ENCODE measurements around the gene HLCS. TPM values are rescaled to one million over a fixed set of nuclear protein-coding genes. Genes with fewer than 3 reads are reported as not detected.

HLCS gene
- total and polyA plus RNA-seq, 2 of the 8 experiments (the other 6 are each of a cell fraction or from before 2014, with no cell fraction given), result 4.7 to 12.2 TPM

- TF ChIP-seq CTCF (IDR thresholded peaks at IDR 0.05; ENCODE audit: control extremely low read depth in 1 of 3, insufficient read depth in 1 of 3, low read depth in 1 of 3, low read length in 3 of 3) (no peak), SIX5 (IDR thresholded peaks at IDR 0.05; ENCODE audit: low read depth, low read length) (no peak), CTBP2 (IDR thresholded peaks at IDR 0.05; ENCODE audit: borderline replicate concordance, insufficient read depth, insufficient read length, low read length) (no peak), FOSL1 (IDR thresholded peaks at IDR 0.05; ENCODE audit: insufficient read depth, low read depth, low read length) (no peak), TAF7 (optimal IDR thresholded peaks at IDR 0.05; ENCODE audit: borderline replicate concordance, low read depth, low read length) (no peak), CEBPB (IDR thresholded peaks at IDR 0.05; ENCODE audit: low read depth, low read length) (no peak), SIN3A (conservative IDR thresholded peaks at IDR 0.05 in 1 of 2, IDR thresholded peaks at IDR 0.05 in 1 of 2; ENCODE audit: low read depth in 1 of 2, low read length in 2 of 2) (no peak), KDM1A (IDR thresholded peaks at IDR 0.05; ENCODE audit: borderline replicate concordance, low read length) (no peak), SP1 (IDR thresholded peaks at IDR 0.05; ENCODE audit: low read depth, low read length) (0 out of 2 replicates have a peak, but pooled peaks have one; percentile 16), EGR1 (IDR thresholded peaks at IDR 0.05; ENCODE audit: borderline replicate concordance, low read depth, low read length) (no peak), MAFK (IDR thresholded peaks at IDR 0.05; ENCODE audit: low read depth, low read length) (no peak), SAP30 (IDR thresholded peaks at IDR 0.05; ENCODE audit: insufficient read depth, insufficient replicate concordance, low read length) (no peak), PHF8 (conservative IDR thresholded peaks at IDR 0.05; ENCODE audit: low read depth, low read length) (no peak), NRF1 (IDR thresholded peaks at IDR 0.05; ENCODE audit: low read depth, low read length) (no peak), GTF2F1 (IDR thresholded peaks at IDR 0.05; ENCODE audit: borderline replicate concordance, low read depth, low read length) (0 out of 2 replicates have a peak, but pooled peaks have one; percentile 1), ZNF274 (IDR thresholded peaks at IDR 0.05; ENCODE audit: borderline replicate concordance, extremely low read depth, low read length) (no peak), CHD1 (IDR thresholded peaks at IDR 0.05; ENCODE audit: low read depth, low read length) (no peak), RAD21 (IDR thresholded peaks at IDR 0.05 in 1 of 2, conservative IDR thresholded peaks at IDR 0.05 in 1 of 2; ENCODE audit: low read depth in 2 of 2, low read length in 2 of 2) (no peak), JUN (IDR thresholded peaks at IDR 0.05; ENCODE audit: low read depth, low read length) (no peak), POLR2AphosphoS5 (IDR thresholded peaks at IDR 0.05; ENCODE audit: low read depth, low read length) (no peak), SP4 (IDR thresholded peaks at IDR 0.05; ENCODE audit: low read length) (no peak), MAX (IDR thresholded peaks at IDR 0.05) (peak; percentile 90)
Observed at GRCh38 chr21:36990508-36991205, 24.2 kb upstream of the HLCS start (continued).

Measured in H1 (cell line).